ENCODE measurements around the gene C10orf53.

Gene C10orf53

GRCh38 chr10:49643241-49644034, 36.0 kb upstream of the C10orf53 start:
- no peak for DNase-seq (ENCODE audit: low read depth)

GRCh38 chr10:49644035-49644646, 35.3 kb upstream of the C10orf53 start:
- no peak for DNase-seq (ENCODE audit: low read depth)
- TF ChIP-seq CTCF (conservative IDR thresholded peaks at IDR 0.05; ENCODE audit: control insufficient read depth, insufficient read depth, low read depth, low read length): no peak
- H3K4me3 ChIP-seq (ENCODE audit: control insufficient read depth, low read depth, low read length): no peak overlapping the region

More at GRCh38 chr10:49643241-49644034, 36.0 kb upstream of the C10orf53 start:
- no peak for TF ChIP-seq CTCF (conservative IDR thresholded peaks at IDR 0.05; ENCODE audit: control insufficient read depth, insufficient read depth, low read depth, low read length)
- H3K4me3 ChIP-seq (ENCODE audit: control insufficient read depth, low read depth, low read length): no peak overlapping the region

GRCh38 chr10:49645417-49645816, 34.0 kb upstream of the C10orf53 start:
- no peak for TF ChIP-seq CTCF (conservative IDR thresholded peaks at IDR 0.05; ENCODE audit: control insufficient read depth, insufficient read depth, low read depth, low read length)
- no peak overlapping the region for H3K4me3 ChIP-seq (ENCODE audit: control insufficient read depth, low read depth, low read length)
- DNase-seq (ENCODE audit: low read depth): no peak

GRCh38 chr10:49645871-49646870, 33.3 kb upstream of the C10orf53 start:
- no peak for TF ChIP-seq CTCF (conservative IDR thresholded peaks at IDR 0.05; ENCODE audit: control insufficient read depth, insufficient read depth, low read depth, low read length)
- no peak for DNase-seq (ENCODE audit: low read depth)
- no peak overlapping the region for H3K4me3 ChIP-seq (ENCODE audit: control insufficient read depth, low read depth, low read length)

GRCh38 chr10:49647554-49647953, 31.9 kb upstream of the C10orf53 start:
- no peak for DNase-seq (ENCODE audit: low read depth)
- no peak overlapping the region for H3K4me3 ChIP-seq (ENCODE audit: control insufficient read depth, low read depth, low read length)
- TF ChIP-seq CTCF (conservative IDR thresholded peaks at IDR 0.05; ENCODE audit: control insufficient read depth, insufficient read depth, low read depth, low read length): no peak
